Measurements from ENCODE around the gene PRR23B.

Gene PRR23B

GRCh38 chr3:139044366-139045210, 23.9 kb upstream of the PRR23B start, which contains the start of gene PRR23C:
PRR23C (minus strand) TSS chr3:139044892; CDS start chr3:139044620, 272 bp downstream.
- Histone ChIP-seq H3K4me3 (ENCODE audit: low read length, poor library complexity, severe bottlenecking) (no peak within 1 kb of the TSS), H3K79me2 (ENCODE audit: insufficient read depth, low read length) (no peaks in the 10 kb centered on the region), H3K27me3 (ENCODE audit: insufficient read depth, low read length, poor library complexity, severe bottlenecking) (no peaks in the 10 kb centered on the region), H3K9me3 (ENCODE audit: insufficient read depth, low read depth, low read length) (no peaks in the 10 kb centered on the region), H3K9ac (ENCODE audit: low read depth, low read length, poor library complexity, severe bottlenecking) (no peak within 1 kb of the TSS), H3K4me1 (ENCODE audit: insufficient read depth, low read length, poor library complexity, severe bottlenecking) (no peaks in the 10 kb centered on the region), H3K4me2 (ENCODE audit: low read depth, low read length, poor library complexity, severe bottlenecking) (no peak within 1 kb of the TSS), H3K9me2 (replicated peaks; ENCODE audit: low read depth, low read length) (no peaks in the 10 kb centered on the region), H3F3A (ENCODE audit: low read depth) (no peaks in the 10 kb centered on the region), H3K36me3 (ENCODE audit: insufficient read depth, low read length) (no peaks in the 10 kb centered on the region), H4K20me1 (ENCODE audit: insufficient read depth, low read length, poor library complexity, severe bottlenecking) (no peaks in the 10 kb centered on the region), H2AFZ (ENCODE audit: low read length) (no peak within 1 kb of the TSS)
- TF ChIP-seq EZH2phosphoT487 (IDR thresholded peaks at IDR 0.05; ENCODE audit: borderline replicate concordance) = no peak
- no peak for TF ChIP-seq CTCF (conservative IDR thresholded peaks at IDR 0.05; ENCODE audit: low read length)

- no peaks in the 10 kb centered on the region for H3K4me1 ChIP-seq (ENCODE audit: insufficient read depth, low read length, poor library complexity, severe bottlenecking)
- no peak overlapping the region for H3K9ac ChIP-seq (ENCODE audit: low read depth, low read length, poor library complexity, severe bottlenecking)
- no peaks in the 10 kb centered on the region for H4K20me1 ChIP-seq (ENCODE audit: insufficient read depth, low read length, poor library complexity, severe bottlenecking)
- no peak overlapping the region for H3K4me3 ChIP-seq (ENCODE audit: low read length, poor library complexity, severe bottlenecking)
- TF ChIP-seq EZH2phosphoT487 (IDR thresholded peaks at IDR 0.05; ENCODE audit: borderline replicate concordance) (no peak), CTCF (conservative IDR thresholded peaks at IDR 0.05; ENCODE audit: low read length) (no peak)
- H3K9me3 ChIP-seq (ENCODE audit: insufficient read depth, low read depth, low read length) = no peaks in the 10 kb centered on the region
- no peaks in the 10 kb centered on the region for H3K9me2 ChIP-seq (replicated peaks; ENCODE audit: low read depth, low read length)
- H2AFZ ChIP-seq (ENCODE audit: low read length) = no peak overlapping the region
- H3K79me2 ChIP-seq (ENCODE audit: insufficient read depth, low read length) = no peaks in the 10 kb centered on the region
- H3K4me2 ChIP-seq (ENCODE audit: low read depth, low read length, poor library complexity, severe bottlenecking) = no peak overlapping the region
- H3K36me3 ChIP-seq (ENCODE audit: insufficient read depth, low read length) = no peaks in the 10 kb centered on the region
- H3F3A ChIP-seq (ENCODE audit: low read depth) = no peaks in the 10 kb centered on the region
- H3K27me3 ChIP-seq (ENCODE audit: insufficient read depth, low read length, poor library complexity, severe bottlenecking) = no peaks in the 10 kb centered on the region
Measured at GRCh38 chr3:139043554-139044365, 23.0 kb upstream of the PRR23B start.

- no peaks in the 10 kb centered on the region for H3K79me2 ChIP-seq (ENCODE audit: insufficient read depth, low read length)
- H3K9me2 ChIP-seq (replicated peaks; ENCODE audit: low read depth, low read length) = no peaks in the 10 kb centered on the region
- no peak for TF ChIP-seq EZH2phosphoT487 (IDR thresholded peaks at IDR 0.05; ENCODE audit: borderline replicate concordance)
Measured at GRCh38 chr3:139037478-139037877, 16.8 kb upstream of the PRR23B start.

More at GRCh38 chr3:139037478-139037877, 16.8 kb upstream of the PRR23B start:
- no peaks in the 10 kb centered on the region for H3K27me3 ChIP-seq (ENCODE audit: insufficient read depth, low read length, poor library complexity, severe bottlenecking)
- H3K4me1 ChIP-seq (ENCODE audit: insufficient read depth, low read length, poor library complexity, severe bottlenecking) = no peaks in the 10 kb centered on the region
- no peaks in the 10 kb centered on the region for H4K20me1 ChIP-seq (ENCODE audit: insufficient read depth, low read length, poor library complexity, severe bottlenecking)
- H3K4me3 ChIP-seq (ENCODE audit: low read length, poor library complexity, severe bottlenecking) = no peak overlapping the region
- H3K9ac ChIP-seq (ENCODE audit: low read depth, low read length, poor library complexity, severe bottlenecking) = no peak overlapping the region
- H2AFZ ChIP-seq (ENCODE audit: low read length) = no peak overlapping the region
- no peaks in the 10 kb centered on the region for H3K36me3 ChIP-seq (ENCODE audit: insufficient read depth, low read length)
- H3K9me3 ChIP-seq (ENCODE audit: insufficient read depth, low read depth, low read length) = no peaks in the 10 kb centered on the region
- H3K4me2 ChIP-seq (ENCODE audit: low read depth, low read length, poor library complexity, severe bottlenecking) = no peak overlapping the region
- no peaks in the 10 kb centered on the region for H3F3A ChIP-seq (ENCODE audit: low read depth)

Measured in Loucy (cell line).